ENCODE data around the gene AP2A2.
"Not testable (repeated sequence)": the region's sequence is repeated elsewhere in the genome, so short reads cannot be mapped to it uniquely, and the experiment has no call there.

The AP2A2 gene

GRCh38 chr11:1000357-1001278 lies 74.9 kb downstream of the AP2A2 start:
- DNase-seq = no peak

DNA sequence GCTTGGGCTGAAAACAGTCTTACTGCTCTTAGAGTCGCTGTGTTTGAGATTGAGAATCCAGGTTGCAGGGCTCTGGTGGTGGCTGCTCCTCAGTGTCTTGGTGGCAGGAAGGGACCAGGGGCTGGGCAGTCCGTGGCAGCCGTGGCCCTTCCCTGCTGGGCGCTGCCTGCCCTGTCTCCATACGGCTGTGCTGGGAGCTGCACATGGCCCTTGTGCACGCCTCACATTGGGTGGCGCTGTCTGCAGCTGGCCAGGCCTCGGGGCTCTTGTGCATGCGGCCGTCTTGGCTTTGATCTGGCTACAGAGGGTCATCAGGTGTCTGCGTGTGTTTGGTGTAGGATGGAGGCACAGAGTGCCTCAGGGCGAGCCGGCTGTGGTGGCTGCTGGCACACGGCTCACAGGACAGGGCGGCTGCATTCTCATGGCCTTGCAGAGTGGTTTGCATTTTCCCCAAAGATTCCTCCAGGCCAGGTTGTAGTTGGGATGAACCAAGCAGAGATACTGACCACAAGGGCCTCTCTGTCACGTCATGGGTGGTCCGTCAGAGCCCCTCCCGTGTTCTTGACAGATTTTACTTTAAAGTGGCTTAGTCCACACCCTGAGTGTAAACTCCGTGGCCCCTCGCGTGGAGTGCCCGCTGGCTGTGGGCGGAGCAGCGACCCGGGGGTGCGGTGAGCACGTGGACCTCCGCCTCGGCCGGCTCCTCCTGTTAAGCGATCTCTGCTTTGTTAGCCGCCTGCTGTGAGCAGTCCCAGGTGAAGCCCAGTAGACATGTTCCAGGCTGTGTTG lies 76.1 kb downstream of the AP2A2 start:
- no peak for DNase-seq

- no peak for DNase-seq
Observed at GRCh38 chr11:1002406-1002984, 76.8 kb downstream of the AP2A2 start.

DNA sequence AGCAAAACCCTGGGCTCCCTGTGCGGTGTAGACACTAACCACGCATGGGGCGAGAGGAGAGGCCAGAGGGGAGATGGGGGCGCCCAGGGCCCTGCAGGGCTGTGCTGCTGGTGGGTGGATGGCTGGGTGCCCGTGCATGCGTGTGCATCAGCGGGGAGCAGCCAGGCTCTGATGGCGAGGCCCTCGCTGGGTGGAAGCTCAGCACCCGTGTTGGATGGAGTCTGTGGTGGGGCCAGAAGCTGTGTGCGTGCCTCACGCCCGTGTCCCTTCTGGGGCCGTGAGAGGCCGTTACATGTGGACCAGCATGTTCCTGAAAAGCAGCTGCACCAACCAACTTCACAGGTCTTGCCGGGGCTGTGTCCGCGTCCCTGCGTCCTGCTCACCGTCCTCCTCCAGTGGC lies 77.5 kb downstream of the AP2A2 start:
- DNase-seq = no peak

DNA sequence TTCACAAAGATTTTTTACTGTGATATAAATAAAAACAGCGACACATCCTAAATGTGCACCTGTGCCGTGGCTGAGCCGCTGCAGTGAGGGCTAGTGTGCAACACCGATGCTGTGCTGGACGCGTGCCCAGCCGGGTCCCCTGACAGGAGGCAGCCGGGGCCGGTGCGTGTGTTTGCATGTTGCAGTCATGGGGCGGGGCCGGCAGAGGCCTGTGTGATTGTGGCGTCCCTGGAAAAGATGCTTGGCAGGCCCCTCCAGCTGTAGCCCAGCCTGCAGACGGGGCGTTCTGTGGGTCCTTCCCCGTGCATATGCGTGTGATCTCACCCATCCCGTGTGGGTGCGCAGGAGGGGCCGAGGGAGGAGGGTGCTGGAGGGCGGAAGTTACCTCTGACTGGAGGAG lies 80.3 kb downstream of the AP2A2 start:
- DNase-seq = peak; percentile 34

GRCh38 chr11:1006762-1007161 lies 81.1 kb downstream of the AP2A2 start:
- DNase-seq = no peak

GRCh38 chr11:1007279-1007678 lies 81.6 kb downstream of the AP2A2 start:
- no peak for DNase-seq

DNA sequence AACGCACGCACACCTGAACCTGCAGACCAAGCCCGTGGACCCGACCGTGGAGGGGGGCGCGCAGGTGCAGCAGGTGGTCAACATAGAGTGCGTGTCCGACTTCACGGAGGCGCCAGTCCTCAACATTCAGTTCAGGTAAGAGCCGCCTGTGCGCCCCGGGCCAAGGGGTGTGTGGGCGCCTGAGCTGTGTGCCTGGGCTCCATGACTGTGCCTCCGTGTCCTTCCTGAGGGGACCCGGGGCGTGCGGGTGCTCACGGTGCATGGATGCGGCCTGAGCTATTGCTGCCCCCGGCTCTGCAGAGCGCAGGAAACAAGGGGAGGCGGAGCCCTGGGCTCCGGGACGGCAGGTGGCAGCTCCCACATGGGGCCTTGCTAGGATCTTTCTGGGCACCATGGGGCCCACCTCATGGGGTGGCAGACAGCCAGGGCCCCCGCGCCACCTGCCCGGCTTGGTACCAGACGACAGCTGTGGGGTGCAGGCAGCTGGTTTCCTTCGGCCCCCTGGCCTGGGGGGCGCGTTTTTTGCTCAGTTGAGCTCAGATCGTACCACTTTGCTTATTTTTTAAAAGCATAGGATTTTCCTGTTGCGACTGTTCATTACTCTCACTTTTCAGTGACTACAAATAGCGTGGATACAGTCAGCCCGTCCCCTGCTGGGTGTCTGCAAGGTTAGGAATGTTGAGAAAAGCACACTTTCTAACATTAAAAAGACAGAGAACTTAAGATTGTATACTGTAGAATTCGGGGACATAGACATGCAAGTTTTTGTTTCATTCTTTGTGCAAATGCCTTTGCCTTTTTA lies 82.5 kb downstream of the AP2A2 start:
- no peak for DNase-seq

GRCh38 chr11:1008803-1009145 lies 83.1 kb downstream of the AP2A2 start:
- DNase-seq = no peak

GRCh38 chr11:1009371-1009770 lies 83.7 kb downstream of the AP2A2 start:
- no peak for DNase-seq

DNA sequence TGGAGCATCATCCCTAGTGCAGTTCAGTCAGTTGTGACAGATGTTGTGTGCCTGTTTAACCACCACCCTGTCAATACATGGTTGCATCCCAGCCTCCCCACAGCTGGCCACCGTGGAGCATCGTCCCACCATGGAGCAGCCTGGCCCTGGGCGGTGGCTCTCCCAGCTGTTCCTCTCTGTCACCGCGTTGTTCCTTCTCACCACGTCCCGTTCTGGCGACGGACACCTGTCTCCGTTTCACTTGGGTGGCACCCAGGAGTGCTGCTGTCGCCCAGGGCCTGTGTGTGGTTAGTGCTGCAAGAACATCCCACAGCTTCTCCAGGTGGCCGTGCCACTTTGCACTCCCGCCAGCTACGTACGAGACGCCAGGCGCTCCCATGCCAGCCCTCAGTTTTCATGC lies 84.3 kb downstream of the AP2A2 start:
- DNase-seq = no peak

- DNase-seq = no peak
Observed at GRCh38 chr11:1010551-1011319, 85.1 kb downstream of the AP2A2 start.

DNA sequence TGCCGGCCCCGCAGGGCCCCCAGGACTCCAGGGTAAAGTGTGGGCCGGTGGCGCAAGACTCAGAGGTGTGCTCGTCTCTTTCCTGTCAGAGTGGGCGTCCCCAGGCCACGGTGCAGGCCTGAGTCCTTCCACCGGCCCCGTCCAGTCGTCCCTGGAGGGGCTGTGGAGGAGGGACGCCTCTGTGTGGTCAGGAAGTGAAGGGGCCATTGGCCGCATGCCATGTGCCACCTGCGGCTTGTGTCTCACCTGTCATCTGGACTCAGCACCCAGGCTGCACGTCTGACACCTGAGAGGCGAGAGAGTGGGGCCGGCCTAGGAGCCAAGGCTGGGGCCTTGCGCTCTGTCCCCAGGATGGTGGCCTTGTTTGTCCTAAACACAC lies 85.6 kb downstream of the AP2A2 start:
- no peak for DNase-seq

GRCh38 chr11:1012291-1012690 lies 86.6 kb downstream of the AP2A2 start:
- no peak for DNase-seq

DNA sequence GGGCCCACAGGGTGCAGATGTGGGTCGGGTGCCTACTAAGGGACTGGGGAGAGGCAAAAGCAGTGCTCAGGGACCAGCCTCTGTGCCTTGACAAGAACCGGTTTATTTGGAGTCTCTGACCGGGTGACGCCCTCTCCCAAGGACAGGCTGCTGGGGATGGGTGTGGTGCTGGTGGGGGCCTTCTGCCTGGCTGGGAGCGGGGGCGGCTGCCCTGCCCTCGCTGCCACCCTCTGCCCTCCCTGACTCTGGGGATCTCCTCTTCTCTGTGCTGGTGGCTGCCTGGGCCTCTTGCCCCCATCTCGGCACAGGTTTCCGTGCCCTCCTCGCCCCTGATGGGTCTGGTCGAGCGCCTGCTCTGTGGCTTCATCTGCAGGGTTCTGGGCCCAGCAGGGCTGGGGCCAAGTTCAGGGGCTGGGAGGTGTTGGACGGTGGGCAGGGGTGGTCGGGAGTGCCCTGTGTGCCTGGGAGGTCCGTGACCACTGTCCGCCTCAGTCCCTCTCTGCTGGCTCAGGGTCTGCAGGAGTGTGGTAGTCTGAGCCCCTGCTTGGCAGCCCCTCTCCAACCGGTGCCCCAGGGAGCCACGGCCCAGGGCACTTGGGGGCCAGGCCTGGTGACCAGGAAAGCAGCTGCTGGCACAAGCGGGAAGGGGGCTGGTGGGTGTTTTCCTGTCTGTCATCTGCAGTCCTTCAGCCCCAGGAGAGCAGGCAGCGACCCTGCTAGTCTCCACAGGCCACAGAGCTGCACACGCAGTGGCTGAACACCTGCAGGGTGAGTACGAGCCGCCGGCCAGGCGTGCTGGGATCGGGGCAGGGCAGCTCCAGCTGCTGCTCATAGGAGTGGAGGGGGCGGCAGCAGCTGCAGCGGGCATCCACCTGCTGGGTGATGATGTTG lies 87.3 kb downstream of the AP2A2 start:
- no peak for DNase-seq

GRCh38 chr11:1013631-1013935 lies 87.9 kb downstream of the AP2A2 start:
- DNase-seq = no peak

DNA sequence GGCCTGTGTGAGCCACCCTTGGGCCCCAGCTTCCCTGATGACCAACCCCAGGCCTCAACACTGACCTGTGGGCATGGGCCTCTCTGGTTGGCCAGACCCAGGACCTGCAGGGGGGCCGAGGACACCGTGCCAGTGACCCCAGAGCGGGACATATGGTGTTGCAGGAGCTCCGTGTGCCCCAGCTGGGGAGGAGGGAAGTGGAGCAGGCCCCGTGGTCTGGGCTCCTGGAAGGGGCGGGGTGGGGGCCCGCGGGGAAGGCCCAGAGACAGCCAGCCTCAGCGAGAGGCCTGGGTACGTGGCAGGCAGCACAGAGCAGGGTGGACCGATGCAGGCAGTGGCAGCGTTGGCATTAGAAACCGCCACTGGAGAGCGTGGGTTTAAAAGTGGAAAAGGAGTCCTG lies 88.6 kb downstream of the AP2A2 start:
- DNase-seq = no peak

GRCh38 chr11:1015064-1015463 lies 89.4 kb downstream of the AP2A2 start:
- DNase-seq = no peak

DNA sequence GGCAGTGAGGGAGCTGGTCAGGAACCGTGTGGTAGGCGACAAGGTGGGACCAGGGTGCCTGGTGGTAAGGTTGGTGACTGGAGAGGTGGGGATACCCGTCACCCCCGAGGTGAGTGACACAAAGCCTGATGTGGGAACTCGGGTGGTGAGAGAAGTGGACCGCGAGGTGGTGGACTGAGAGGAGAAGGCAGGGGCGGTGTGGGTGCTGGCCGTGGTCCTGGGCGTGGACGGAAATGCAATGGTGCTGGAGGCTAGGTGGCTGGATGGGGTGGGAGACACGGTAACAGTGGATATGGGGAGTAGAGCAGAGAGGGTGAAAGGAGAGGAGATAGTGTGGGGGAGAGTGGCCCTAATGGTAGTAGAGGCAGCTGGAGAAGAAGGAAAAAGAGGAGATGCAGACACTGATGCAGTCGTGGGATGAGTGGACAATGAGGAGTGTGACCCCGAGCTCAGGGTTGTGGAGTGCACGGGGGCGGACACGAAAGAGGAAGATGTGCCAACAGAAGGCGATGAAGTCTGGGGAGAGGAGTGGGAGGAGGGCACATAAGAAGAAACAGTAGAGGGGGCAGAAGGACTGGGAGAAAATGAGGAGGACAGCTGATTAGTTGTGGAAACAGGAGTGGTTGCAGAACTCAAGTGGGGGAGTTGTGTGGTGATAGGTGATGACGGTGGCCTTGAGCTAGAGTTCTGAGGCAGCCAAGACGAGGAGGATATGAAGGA lies 90.3 kb downstream of the AP2A2 start:
- no peak for DNase-seq

DNA sequence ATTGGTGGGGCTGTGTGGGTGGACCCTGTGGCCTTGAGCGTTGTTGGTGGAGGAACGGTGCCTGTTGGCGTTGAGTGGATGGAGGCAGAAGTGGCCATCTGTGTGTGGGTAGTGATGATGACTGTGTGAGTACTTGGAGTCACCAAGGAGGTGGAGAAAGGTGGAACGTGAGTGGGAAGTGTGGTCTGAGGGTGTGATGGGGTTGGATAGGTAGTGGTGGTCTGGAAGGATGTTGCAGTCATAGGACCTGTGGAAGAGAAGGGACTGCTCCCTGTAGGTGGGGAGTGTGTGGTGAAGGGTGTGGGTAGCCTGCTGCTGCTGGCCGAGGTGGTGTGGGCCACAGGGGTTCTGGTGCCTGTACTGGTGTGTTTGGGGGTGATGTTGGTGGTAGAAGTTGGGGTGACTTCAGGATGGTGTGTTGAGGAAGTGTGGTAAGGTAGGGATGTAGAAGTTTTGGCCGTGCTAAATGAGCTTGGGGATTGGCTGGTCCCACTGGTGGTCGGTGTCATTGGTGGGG lies 91.0 kb downstream of the AP2A2 start:
- not testable (repeated sequence) for DNase-seq

Measured in fibroblast of skin of right biceps (primary cell).